Suprapubic skin (tissue), 4 donors: ENCODE data around the gene SORCS2.

ENCODE experiments used
- CTCF ChIP-seq, 2 donors: fragments of 200-600 bp in 1 of 2; fragments of 450-650 bp in 1 of 2; sonication (generic) in 1 of 2; IDR thresholded peaks; one replicate each; pipeline ENCODE4 v1.5.1; 2016 to 2019; ENCODE audit warnings: antibody characterized with exemption in 2 of 2, mild to moderate bottlenecking in 1 of 2, moderate library complexity in 1 of 2
- POLR2A ChIP-seq, 2 donors: fragments of 450-650 bp; IDR thresholded peaks; one replicate each; pipeline ENCODE4 v1.6.1; 2017; ENCODE audit warnings: antibody characterized with exemption in 2 of 2, mild to moderate bottlenecking in 2 of 2, moderate library complexity in 2 of 2
- POLR2AphosphoS5 ChIP-seq, 3 donors: sonication (generic); formaldehyde crosslinking; IDR thresholded peaks; one replicate each; pipeline ENCODE4 v1.6.1; 2017; ENCODE audit warnings: antibody characterized with exemption in 3 of 3

- TF ChIP-seq POLR2A (IDR thresholded peaks at IDR 0.05) (no peak), CTCF (IDR thresholded peaks at IDR 0.05) (no peak), POLR2AphosphoS5 (IDR thresholded peaks at IDR 0.05) (no peak)
These were observed 597.7 kb downstream of the SORCS2 start for GRCh38 chr4:7790023-7790422.
